GM18508 (cell line): ENCODE data around the gene PGAP6.
"Not testable (repeated sequence)": the region's sequence is repeated elsewhere in the genome, so short reads cannot be mapped to it uniquely, and the experiment has no call there.

Experiments used
- ATAC-seq: cut with Tn5 transposase; IDR thresholded peaks from one replicate; pipeline ENCODE4 v1.9.1; 2021; ENCODE audit warnings: moderate number of reproducible peaks; ENCODE audit not compliant: insufficient read depth, unreplicated experiment

PGAP6 gene

GRCh38 chr16:381789-382717, at the start of gene PGAP6:
PGAP6 (minus strand) TSS chr16:381978; CDS start chr16:381821, 157 bp downstream.
- ATAC-seq, result no peak

GRCh38 chr16:430904-431303, 49.1 kb upstream of the PGAP6 start:
- ATAC-seq, result no peak

- no peak for ATAC-seq
Measured at GRCh38 chr16:427250-427649, 45.5 kb upstream of the PGAP6 start.

GRCh38 chr16:426906-427249, 45.1 kb upstream of the PGAP6 start:
- no peak for ATAC-seq

GRCh38 chr16:426115-426905, 44.5 kb upstream of the PGAP6 start:
- no peak for ATAC-seq

GRCh38 chr16:425740-426114, 43.9 kb upstream of the PGAP6 start:
- no peak for ATAC-seq

GRCh38 chr16:425082-425718, 43.4 kb upstream of the PGAP6 start, which contains the start of gene RAB11FIP3:
RAB11FIP3 (plus strand) TSS chr16:425649; CDS start chr16:426007, 358 bp downstream.
- ATAC-seq, result no peak

GRCh38 chr16:424623-425081, 42.9 kb upstream of the PGAP6 start:
- no peak for ATAC-seq

GRCh38 chr16:424033-424622, 42.4 kb upstream of the PGAP6 start:
- ATAC-seq, result no peak

GRCh38 chr16:422179-422578, 40.4 kb upstream of the PGAP6 start:
- not testable (repeated sequence) for ATAC-seq

- not testable (repeated sequence) for ATAC-seq
Measured at GRCh38 chr16:415170-415498, 33.4 kb upstream of the PGAP6 start.

GRCh38 chr16:414395-415169, 32.8 kb upstream of the PGAP6 start:
- no peak for ATAC-seq

GRCh38 chr16:411576-412265, 29.9 kb upstream of the PGAP6 start:
- ATAC-seq, result no peak

GRCh38 chr16:410516-411178, 28.9 kb upstream of the PGAP6 start:
- no peak for ATAC-seq

- no peak for ATAC-seq
Measured at GRCh38 chr16:407253-407652, 25.5 kb upstream of the PGAP6 start.

- no peak for ATAC-seq
Measured at GRCh38 chr16:405548-406506, 24.0 kb upstream of the PGAP6 start.

GRCh38 chr16:404971-405486, 23.3 kb upstream of the PGAP6 start:
- no peak for ATAC-seq
